Activated naive CD4-positive, alpha-beta T cell treated with anti-CD3 and anti-CD28 coated beads, Interleukin-2, amount 50 U/mL, for 24 hours (primary cell): ENCODE data around the gene TMEM176A.
"Not testable (repeated sequence)": the region's sequence is repeated elsewhere in the genome, so short reads cannot be mapped to it uniquely, and the experiment has no call there.

Experiments
- H3K27ac Mint-ChIP-seq: one replicate; pipeline ENCODE4 v1.8.0; 2021; ENCODE audit warnings: mild to moderate bottlenecking, mixed read lengths
- H3K27me3 Mint-ChIP-seq: one replicate; pipeline ENCODE4 v1.8.0; 2021; ENCODE audit warnings: mixed read lengths
- H3K36me3 Mint-ChIP-seq: one replicate; pipeline ENCODE4 v1.8.0; 2021; ENCODE audit warnings: mixed read lengths
- H3K4me1 Mint-ChIP-seq: one replicate; pipeline ENCODE4 v1.8.0; 2021; ENCODE audit warnings: mixed read lengths
- H3K4me3 Mint-ChIP-seq: one replicate; pipeline ENCODE4 v1.8.0; 2021; ENCODE audit warnings: mild to moderate bottlenecking, mixed read lengths
- H3K9me3 Mint-ChIP-seq: one replicate; pipeline ENCODE4 v1.8.0; 2021; ENCODE audit warnings: mixed read lengths

The TMEM176A gene, protein sequence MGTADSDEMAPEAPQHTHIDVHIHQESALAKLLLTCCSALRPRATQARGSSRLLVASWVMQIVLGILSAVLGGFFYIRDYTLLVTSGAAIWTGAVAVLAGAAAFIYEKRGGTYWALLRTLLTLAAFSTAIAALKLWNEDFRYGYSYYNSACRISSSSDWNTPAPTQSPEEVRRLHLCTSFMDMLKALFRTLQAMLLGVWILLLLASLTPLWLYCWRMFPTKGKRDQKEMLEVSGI

GRCh38 chr7:150800581-150801241 lies at the start of gene TMEM176A:
TMEM176A (plus strand) TSS chr7:150800769; CDS start chr7:150801551, 782 bp downstream.
- Mint-ChIP-seq H3K4me3 (peak within 1 kb of the TSS; percentile 69), H3K4me1 (peaks cover 16% of the 10 kb centered on the region), H3K27ac (no peak within 1 kb of the TSS), H3K9me3 (no peaks in the 10 kb centered on the region), H3K36me3 (peaks cover 8% of the 10 kb centered on the region), H3K27me3 (peaks cover 32% of the 10 kb centered on the region)

- H3K9me3 Mint-ChIP-seq: peaks cover 4% of the 10 kb centered on the region
- H3K4me3 Mint-ChIP-seq: peak overlapping the region; percentile 12
- peak overlapping the region; percentile 86 for H3K27ac Mint-ChIP-seq
- peaks cover 93% of the 10 kb centered on the region for H3K4me1 Mint-ChIP-seq
- H3K27me3 Mint-ChIP-seq: no peaks in the 10 kb centered on the region
- H3K36me3 Mint-ChIP-seq: peaks cover 1% of the 10 kb centered on the region
These were observed 48.9 kb upstream of the TMEM176A start for GRCh38 chr7:150751702-150752101.

DNA sequence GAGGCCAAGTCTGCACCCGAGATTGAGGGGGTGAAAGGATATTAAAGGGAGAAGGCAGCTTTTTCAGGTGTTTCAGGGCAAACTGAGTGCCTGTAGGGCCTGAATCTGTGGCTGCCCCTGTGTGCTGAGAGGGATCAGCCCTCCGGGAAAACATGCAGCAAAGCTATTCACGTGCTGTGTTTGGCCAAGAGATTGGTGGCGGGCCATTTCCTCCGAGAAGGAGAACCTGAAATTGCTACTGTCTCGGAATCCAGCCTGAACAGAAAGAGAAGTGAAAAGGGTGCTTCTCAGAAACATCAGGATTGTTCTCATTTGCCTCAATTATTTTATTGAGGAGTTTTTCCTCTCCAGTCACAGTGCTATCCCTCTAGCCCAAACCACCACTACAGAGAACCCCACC lies 47.3 kb upstream of the TMEM176A start:
- H3K4me3 Mint-ChIP-seq: no peak overlapping the region
- peaks cover 1% of the 10 kb centered on the region for H3K36me3 Mint-ChIP-seq
- H3K27ac Mint-ChIP-seq: peak overlapping the region; percentile 98
- H3K4me1 Mint-ChIP-seq: peaks cover 88% of the 10 kb centered on the region
- no peaks in the 10 kb centered on the region for H3K27me3 Mint-ChIP-seq
- peaks cover 4% of the 10 kb centered on the region for H3K9me3 Mint-ChIP-seq

- Mint-ChIP-seq H3K9me3 (peaks cover 4% of the 10 kb centered on the region), H3K27me3 (no peaks in the 10 kb centered on the region), H3K4me3 (peak overlapping the region; percentile 57), H3K27ac (peak overlapping the region; percentile 98), H3K36me3 (peaks cover 1% of the 10 kb centered on the region), H3K4me1 (peaks cover 81% of the 10 kb centered on the region)
These were observed 46.6 kb upstream of the TMEM176A start for GRCh38 chr7:150753826-150754603.

DNA sequence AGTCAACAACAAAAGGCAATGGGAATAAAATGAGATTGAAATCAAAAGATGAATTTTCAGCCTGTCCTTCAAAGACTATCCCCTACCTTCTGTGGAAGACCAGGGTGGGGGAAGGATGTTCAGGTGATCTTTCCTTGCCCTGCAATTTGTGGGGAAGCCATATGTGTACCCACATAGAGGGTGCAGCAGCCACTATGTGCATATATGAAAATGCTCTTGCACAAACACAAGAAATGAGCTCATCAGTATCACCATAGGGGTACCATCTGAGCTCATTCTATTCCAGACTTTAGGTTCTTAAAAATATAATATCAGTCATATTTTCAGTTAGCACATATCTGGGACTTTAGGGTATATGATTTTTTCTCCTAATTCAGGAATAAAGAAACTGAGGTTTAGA lies 45.6 kb upstream of the TMEM176A start:
- Mint-ChIP-seq H3K27me3 (no peaks in the 10 kb centered on the region), H3K27ac (peak overlapping the region; percentile 92), H3K36me3 (peaks cover 1% of the 10 kb centered on the region), H3K9me3 (peaks cover 4% of the 10 kb centered on the region), H3K4me1 (peaks cover 71% of the 10 kb centered on the region), H3K4me3 (peak overlapping the region; percentile 80)

DNA sequence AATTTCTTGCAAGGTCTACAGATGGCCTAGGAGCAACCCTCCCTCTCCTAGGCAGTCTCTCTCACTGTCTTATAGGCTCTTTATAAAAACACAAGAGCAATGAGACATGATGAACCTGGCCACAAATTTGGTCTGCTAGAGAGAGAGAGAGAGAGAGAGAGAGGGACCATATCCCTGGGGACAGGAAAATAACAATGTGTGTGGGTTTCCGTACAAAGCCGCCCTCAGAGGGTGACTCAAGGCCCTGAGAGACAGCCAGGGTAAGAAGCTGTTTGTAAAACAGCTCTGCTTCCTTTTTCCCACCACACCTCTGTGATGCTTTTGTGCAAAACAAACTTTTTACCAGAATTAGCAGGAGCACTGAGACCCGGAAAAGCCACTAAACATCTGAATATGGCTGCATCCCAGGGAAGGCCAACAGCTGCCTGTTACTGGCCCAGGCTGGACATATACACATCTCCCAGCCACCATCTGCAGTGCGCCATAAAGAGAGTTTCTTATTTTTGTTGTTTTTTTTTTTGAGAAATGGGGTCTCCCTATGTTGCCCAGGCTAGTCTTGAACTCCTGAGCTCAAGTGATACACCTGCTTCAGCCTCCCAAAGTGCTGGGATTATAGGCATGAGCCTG lies 45.0 kb upstream of the TMEM176A start:
- peaks cover 1% of the 10 kb centered on the region for H3K36me3 Mint-ChIP-seq
- peak overlapping the region; percentile 92 for H3K27ac Mint-ChIP-seq
- H3K4me3 Mint-ChIP-seq: peak overlapping the region; percentile 80
- H3K4me1 Mint-ChIP-seq: peaks cover 65% of the 10 kb centered on the region
- H3K27me3 Mint-ChIP-seq: no peaks in the 10 kb centered on the region
- H3K9me3 Mint-ChIP-seq: peaks cover under 1% of the 10 kb centered on the region

DNA sequence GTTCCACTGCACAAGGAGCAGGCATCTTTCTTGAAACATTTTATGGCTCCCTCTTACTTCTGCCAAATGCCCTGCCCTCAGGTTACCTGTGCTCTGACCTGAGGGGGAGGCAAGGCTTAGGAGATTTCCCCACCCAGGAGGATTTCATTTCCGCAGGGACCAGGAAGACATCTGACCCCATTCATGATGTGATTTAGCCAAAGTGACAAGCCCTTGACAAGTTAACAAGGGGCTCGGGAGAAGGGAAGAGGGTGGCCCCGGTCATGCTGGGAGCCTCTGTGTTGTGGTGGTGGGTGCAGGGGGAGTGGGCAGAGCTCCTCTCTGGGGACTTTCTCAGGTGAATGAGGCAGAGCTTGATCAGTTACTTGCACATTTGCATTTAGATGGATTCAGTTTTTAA lies 44.4 kb upstream of the TMEM176A start:
- Mint-ChIP-seq H3K9me3 (no peaks in the 10 kb centered on the region), H3K27ac (peak overlapping the region; percentile 92), H3K4me3 (peak overlapping the region; percentile 80), H3K27me3 (no peaks in the 10 kb centered on the region), H3K4me1 (peaks cover 59% of the 10 kb centered on the region), H3K36me3 (no peaks in the 10 kb centered on the region)

DNA sequence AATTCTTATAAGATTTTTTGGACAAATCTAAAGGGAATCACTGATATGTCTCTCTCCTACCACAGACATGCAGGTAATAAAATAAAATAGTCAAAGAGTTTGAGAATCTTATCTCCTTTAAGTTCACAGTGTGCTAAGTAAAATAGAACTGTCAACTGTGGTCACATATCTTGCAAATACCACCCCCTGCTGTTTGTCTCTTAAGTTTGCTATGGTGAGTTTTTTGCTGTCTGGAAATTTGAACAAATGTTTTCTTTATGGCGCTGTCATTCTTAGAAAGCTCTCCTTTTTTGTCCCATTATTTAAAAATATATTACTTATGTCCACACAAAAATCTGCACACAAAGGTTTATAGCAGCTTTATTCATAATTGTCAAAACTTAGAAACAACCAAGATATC lies 43.7 kb upstream of the TMEM176A start:
- Mint-ChIP-seq H3K4me1 (peaks cover 55% of the 10 kb centered on the region), H3K9me3 (no peaks in the 10 kb centered on the region), H3K27ac (peak overlapping the region; percentile 92), H3K4me3 (peak overlapping the region; percentile 80), H3K27me3 (no peaks in the 10 kb centered on the region), H3K36me3 (no peaks in the 10 kb centered on the region)

DNA sequence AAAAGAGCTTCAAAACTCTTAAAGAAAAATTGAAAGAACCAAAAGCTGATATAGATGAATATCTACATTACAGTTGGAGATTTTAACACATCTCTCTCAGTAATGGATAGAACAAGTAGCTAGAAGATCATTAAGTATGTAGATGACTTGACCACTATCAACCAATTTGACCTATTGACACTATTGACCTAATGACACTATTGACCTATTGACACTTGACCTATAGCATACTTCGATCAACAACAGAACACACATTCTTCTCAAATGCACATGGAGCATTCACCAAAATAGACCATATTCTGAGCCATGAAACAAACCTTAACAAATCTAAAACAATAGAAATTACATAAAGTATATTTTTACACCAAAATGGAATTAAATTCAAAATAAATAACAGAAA lies 41.1 kb upstream of the TMEM176A start:
- H3K4me1 Mint-ChIP-seq: peaks cover 31% of the 10 kb centered on the region
- H3K9me3 Mint-ChIP-seq: no peaks in the 10 kb centered on the region
- no peaks in the 10 kb centered on the region for H3K36me3 Mint-ChIP-seq
- no peak overlapping the region for H3K4me3 Mint-ChIP-seq
- H3K27ac Mint-ChIP-seq: no peak overlapping the region
- no peaks in the 10 kb centered on the region for H3K27me3 Mint-ChIP-seq

- H3K4me3 Mint-ChIP-seq: no peak overlapping the region
- H3K9me3 Mint-ChIP-seq: no peaks in the 10 kb centered on the region
- H3K4me1 Mint-ChIP-seq: no peaks in the 10 kb centered on the region
- H3K27me3 Mint-ChIP-seq: no peaks in the 10 kb centered on the region
- peaks cover 1% of the 10 kb centered on the region for H3K36me3 Mint-ChIP-seq
- no peak overlapping the region for H3K27ac Mint-ChIP-seq
These were observed 34.2 kb upstream of the TMEM176A start for GRCh38 chr7:150766334-150766709.

GRCh38 chr7:150769768-150770167 lies 30.8 kb upstream of the TMEM176A start:
- Mint-ChIP-seq H3K9me3 (no peaks in the 10 kb centered on the region), H3K36me3 (peaks cover 10% of the 10 kb centered on the region), H3K4me3 (no peak overlapping the region), H3K27ac (no peak overlapping the region), H3K27me3 (no peaks in the 10 kb centered on the region), H3K4me1 (no peaks in the 10 kb centered on the region)

GRCh38 chr7:150774131-150774530 lies 26.4 kb upstream of the TMEM176A start:
- not testable (repeated sequence) for H3K27me3 Mint-ChIP-seq, H3K9me3 Mint-ChIP-seq, H3K4me3 Mint-ChIP-seq, H3K36me3 Mint-ChIP-seq, H3K27ac Mint-ChIP-seq
- H3K4me1 Mint-ChIP-seq: peaks cover 12% of the 10 kb centered on the region

DNA sequence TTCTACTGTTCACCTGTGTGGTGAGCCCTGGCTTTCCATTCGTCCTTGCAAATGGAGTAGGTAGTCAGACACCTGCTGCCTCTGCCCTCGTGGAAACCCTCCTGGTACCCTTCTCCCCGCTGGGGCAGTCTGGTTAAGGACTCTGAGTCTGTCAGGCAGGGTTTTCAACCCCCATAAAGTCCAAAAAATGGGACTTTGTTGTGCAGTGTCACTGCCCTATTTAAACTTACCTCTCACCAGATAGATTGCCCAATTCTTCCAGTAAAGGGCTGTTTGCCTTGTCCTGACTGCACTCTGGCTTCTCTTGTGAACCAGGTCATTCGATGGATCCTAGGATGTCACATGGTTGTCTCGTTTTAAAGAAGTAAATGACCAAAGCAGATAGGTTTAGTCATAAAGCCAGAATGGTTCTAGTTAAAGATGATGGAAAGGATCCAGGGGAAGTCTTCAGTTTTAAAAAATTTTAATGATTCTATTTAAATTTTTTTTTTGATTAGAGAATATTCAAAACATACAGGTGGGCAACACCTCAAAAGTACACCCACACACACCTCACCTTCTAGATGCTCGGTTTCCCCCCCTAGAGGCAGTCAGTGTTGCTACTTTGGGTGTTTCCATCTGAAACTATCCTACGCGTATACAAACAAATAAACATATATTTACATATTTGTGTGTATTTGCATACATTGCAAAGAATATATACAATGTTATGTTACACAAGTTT lies 22.4 kb upstream of the TMEM176A start:
- Mint-ChIP-seq H3K36me3 (peaks cover 3% of the 10 kb centered on the region), H3K4me1 (peaks cover 12% of the 10 kb centered on the region), H3K27me3 (no peaks in the 10 kb centered on the region), H3K9me3 (no peaks in the 10 kb centered on the region), H3K27ac (no peak overlapping the region), H3K4me3 (no peak overlapping the region)

DNA sequence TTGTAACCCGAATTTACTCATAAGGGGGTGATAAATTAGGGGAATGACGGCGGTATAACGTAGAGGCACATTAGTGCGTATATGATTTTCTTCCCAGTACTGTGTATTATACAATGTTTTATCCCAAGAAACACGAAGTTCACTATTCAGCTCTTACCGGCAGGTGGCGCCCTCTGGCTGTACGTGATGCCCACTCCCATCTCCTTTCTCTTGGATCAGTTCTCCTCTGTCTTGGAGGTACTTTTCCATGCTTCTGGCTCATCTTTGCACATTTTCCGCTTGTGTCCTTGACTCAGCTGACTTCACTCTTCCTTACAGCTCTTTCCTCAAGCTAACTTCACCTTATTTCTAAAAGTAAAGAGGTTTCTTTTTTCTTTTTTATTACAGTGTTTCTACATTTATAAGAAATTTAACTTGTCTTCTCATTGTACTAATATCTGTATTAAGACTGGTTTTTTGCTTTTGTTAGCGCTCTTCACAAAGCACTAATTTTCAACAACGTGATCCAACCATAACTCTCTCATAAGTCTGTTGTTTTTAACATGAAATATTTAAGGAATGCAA lies 21.7 kb upstream of the TMEM176A start:
- peaks cover 3% of the 10 kb centered on the region for H3K36me3 Mint-ChIP-seq
- H3K27ac Mint-ChIP-seq: no peak overlapping the region

DNA sequence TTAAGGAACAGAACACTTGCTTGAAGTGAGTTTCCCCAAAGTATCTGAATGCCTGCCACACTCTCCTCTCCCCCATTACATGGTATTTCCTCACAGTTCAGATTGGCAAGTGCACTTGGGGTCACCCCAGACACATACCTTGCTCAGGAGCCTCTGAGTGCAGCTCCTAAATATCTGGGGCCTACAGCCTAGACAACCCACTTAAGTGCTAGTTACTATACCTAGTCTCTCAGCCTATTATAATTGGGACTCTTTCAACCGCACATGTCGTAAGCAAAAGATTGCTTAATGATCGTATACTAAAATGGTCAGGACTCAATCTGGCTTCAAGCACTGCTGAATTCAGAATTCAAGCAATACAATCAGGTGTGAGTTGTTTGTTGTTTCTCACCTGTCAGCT lies 20.3 kb upstream of the TMEM176A start:
- no peaks in the 10 kb centered on the region for H3K9me3 Mint-ChIP-seq
- H3K4me3 Mint-ChIP-seq: no peak overlapping the region
- no peaks in the 10 kb centered on the region for H3K27me3 Mint-ChIP-seq
- peaks cover 12% of the 10 kb centered on the region for H3K4me1 Mint-ChIP-seq
- no peaks in the 10 kb centered on the region for H3K36me3 Mint-ChIP-seq
- no peak overlapping the region for H3K27ac Mint-ChIP-seq

More for the DNA sequence above, 21.7 kb upstream of the TMEM176A start:
- Mint-ChIP-seq H3K4me3 (no peak overlapping the region), H3K4me1 (peaks cover 12% of the 10 kb centered on the region), H3K27me3 (no peaks in the 10 kb centered on the region), H3K9me3 (no peaks in the 10 kb centered on the region)
